GM20000 (cell line): ENCODE results near the gene SH3PXD2A.

Experiments
- DNase-seq: peaks from one replicate; pipeline ENCODE4 v3.0.0; 2012; ENCODE audit warnings: low spot score
- CTCF ChIP-seq: IDR thresholded peaks from 2 replicates; pipeline ENCODE4 v1.5.1; 2012; ENCODE audit warnings: mild to moderate bottlenecking, control low read depth; ENCODE audit errors: extremely low read depth, missing control alignments

Gene SH3PXD2A

GRCh38 chr10:103708627-103709288 lies 146.6 kb downstream of the SH3PXD2A start:
- no peak for TF ChIP-seq CTCF
- no peak for DNase-seq

- DNase-seq = no peak
- no peak for TF ChIP-seq CTCF
Measured at GRCh38 chr10:103707956-103708626, 147.3 kb downstream of the SH3PXD2A start.

- no peak for TF ChIP-seq CTCF
- DNase-seq = no peak
Measured at GRCh38 chr10:103706762-103707161, 148.6 kb downstream of the SH3PXD2A start.

GRCh38 chr10:103706047-103706446 lies 149.3 kb downstream of the SH3PXD2A start:
- TF ChIP-seq CTCF = no peak
- DNase-seq = no peak

GRCh38 chr10:103703941-103704919 lies 151.1 kb downstream of the SH3PXD2A start:
- DNase-seq = no peak
- no peak for TF ChIP-seq CTCF

- TF ChIP-seq CTCF = no peak
- no peak for DNase-seq
Measured at GRCh38 chr10:103701380-103702222, 153.8 kb downstream of the SH3PXD2A start.
